H1 (cell line): ENCODE data around the gene SPTY2D1. TPM values are rescaled to one million over a fixed set of nuclear protein-coding genes. Genes with fewer than 3 reads are reported as not detected.
A peak's percentile ranks its signal among the peaks of the same experiment; 100 is the strongest.

Source experiments
- CEBPB ChIP-seq: IDR thresholded peaks from 2 replicates; pipeline ENCODE4 v1.6.1; 2012; ENCODE audit warnings: low read depth, low read length
- POLR2A ChIP-seq, 2 experiments: IDR thresholded peaks; 1 replicate in 1 of 2; 2 replicates in 1 of 2; pipeline ENCODE4 v1.6.1; 2011; ENCODE audit warnings: low read depth in 2 of 2, low read length in 2 of 2, mild to moderate bottlenecking in 2 of 2; ENCODE audit errors: control extremely low read depth in 1 of 2
- YY1 ChIP-seq: IDR thresholded peaks from 2 replicates; pipeline ENCODE4 v1.6.1; 2011; ENCODE audit warnings: low read depth, mild to moderate bottlenecking, low read length
- polyA plus RNA-seq, 7 experiments: library from polyadenylated mRNA; depleted of rRNA in 3 of 7; stranded (reverse) in 5 of 7; unstranded in 2 of 7; fragments of >200 nt in 5 of 7; fragments of 200-250 nt in 2 of 7; gene quantifications; 1 replicate in 5 of 7; 2 replicates in 1 of 7; 4 replicates in 1 of 7; pipeline versions ENCODE4 v1.2.1 to v1.2.3, GENCODE V29; 2011 to 2013; ENCODE audit warnings: missing spikeins in 2 of 7, mixed read lengths in 2 of 7
- total RNA-seq: library from RNA; stranded (reverse); fragmentation: NEBNext Ultra II Directional; extraction: Animal tissue kit (Norgen Biotek cat#: 25700); gene quantifications from 2 replicates; pipeline ENCODE4 v1.2.1, GENCODE V29; 2021

The SPTY2D1 gene
- total and polyA plus RNA-seq, 2 of the 8 experiments (the other 6 are each of a cell fraction or from before 2014, with no cell fraction given) = 4.9 to 17.6 TPM

- 0 out of 3 replicates have a peak, but pooled peaks of 1 of the 2 experiments have one; percentile 30 for TF ChIP-seq POLR2A (IDR thresholded peaks at IDR 0.05; ENCODE audit: control extremely low read depth in 1 of 2, low read depth in 2 of 2, low read length in 2 of 2)
- TF ChIP-seq CEBPB = no peak
- peak; percentile 57; the same call in 1 of the 2 replicates for TF ChIP-seq YY1
Measured at GRCh38 chr11:18650859-18651557, 16.9 kb upstream of the SPTY2D1 start (continued).
